T-helper 17 cell (primary cell): ENCODE results near the gene PHACTR1. TPM values are rescaled to one million over a fixed set of nuclear protein-coding genes. Genes with fewer than 3 reads are reported as not detected.

Experiments used
- ATAC-seq: fragments of 150-1000 bp; cut with Tn5 transposase; 2 replicates; pipeline ENCODE4 v1.10.0; 2021; ENCODE audit warnings: mild to moderate bottlenecking, moderate library complexity
- DNase-seq, 3 donors: peaks; one replicate each; pipeline versions ENCODE4 v3.0.0 to v3.0.0-alpha.2; 2020 to 2021
- H3K9me3 ChIP-seq: one replicate; pipeline ENCODE4 v1.7.0; 2013; ENCODE audit warnings: low read length, mild to moderate bottlenecking; ENCODE audit not compliant: control insufficient read depth, poor library complexity, severe bottlenecking
- H3K27ac Mint-ChIP-seq: one replicate; pipeline ENCODE4 v1.8.0; 2022; ENCODE audit warnings: mild to moderate bottlenecking, moderate library complexity, mixed read lengths
- H3K27me3 Mint-ChIP-seq: one replicate; pipeline ENCODE4 v1.8.0; 2022; ENCODE audit warnings: mixed read lengths
- H3K36me3 Mint-ChIP-seq: one replicate; pipeline ENCODE4 v1.8.0; 2022; ENCODE audit warnings: low read depth, mixed read lengths
- H3K4me1 Mint-ChIP-seq: one replicate; pipeline ENCODE4 v1.8.0; 2022; ENCODE audit warnings: mild to moderate bottlenecking, mixed read lengths
- H3K4me3 Mint-ChIP-seq: one replicate; pipeline ENCODE4 v1.8.0; 2022; ENCODE audit warnings: mild to moderate bottlenecking, moderate library complexity, mixed read lengths
- total RNA-seq, 4 donors: library from RNA in 2 of 4; stranded (reverse) in 2 of 4; gene quantifications; one replicate each; pipeline ENCODE4 v1.2.3 and lab custom pipeline; 2022 to 2026

PHACTR1 gene
- total RNA-seq, 2 donors from 2014 or later, result 2.8 to 11.1 TPM

GRCh38 chr6:13226071-13226470 is 509.5 kb downstream of the PHACTR1 start:
- no peak for ATAC-seq
- Mint-ChIP-seq H3K36me3 (no peaks in the 10 kb centered on the region), H3K4me3 (no peak overlapping the region), H3K27me3 (peaks cover 21% of the 10 kb centered on the region), H3K27ac (no peak overlapping the region), H3K4me1 (peaks cover 6% of the 10 kb centered on the region)
- DNase-seq, result no peak
- H3K9me3 ChIP-seq, result no peaks in the 10 kb centered on the region

GRCh38 chr6:13228264-13229204 is 512.0 kb downstream of the PHACTR1 start:
- no peak for ATAC-seq
- H3K4me3 Mint-ChIP-seq, result no peak overlapping the region
- no peaks in the 10 kb centered on the region for H3K36me3 Mint-ChIP-seq

GRCh38 chr6:13229205-13230085 is 512.9 kb downstream of the PHACTR1 start:
- Mint-ChIP-seq H3K4me3 (peak overlapping the region; percentile 49), H3K36me3 (no peaks in the 10 kb centered on the region), H3K4me1 (peaks cover 6% of the 10 kb centered on the region), H3K27ac (peak overlapping the region; percentile 9), H3K27me3 (peaks cover 36% of the 10 kb centered on the region)
- no peaks in the 10 kb centered on the region for H3K9me3 ChIP-seq
- DNase-seq (no peak), ATAC-seq (peak; percentile 62)

More at GRCh38 chr6:13228264-13229204, 512.0 kb downstream of the PHACTR1 start:
- peaks cover 30% of the 10 kb centered on the region for H3K27me3 Mint-ChIP-seq
- no peak overlapping the region for H3K27ac Mint-ChIP-seq
- no peak for DNase-seq
- H3K9me3 ChIP-seq, result no peaks in the 10 kb centered on the region
- peaks cover 6% of the 10 kb centered on the region for H3K4me1 Mint-ChIP-seq

GRCh38 chr6:13233106-13233505 is 516.5 kb downstream of the PHACTR1 start:
- H3K9me3 ChIP-seq, result peaks cover 4% of the 10 kb centered on the region
- peaks cover 44% of the 10 kb centered on the region for H3K27me3 Mint-ChIP-seq
- H3K36me3 Mint-ChIP-seq, result no peaks in the 10 kb centered on the region
- no peak overlapping the region for H3K4me3 Mint-ChIP-seq
- DNase-seq, result no peak
- H3K27ac Mint-ChIP-seq, result no peak overlapping the region
- no peak for ATAC-seq
- H3K4me1 Mint-ChIP-seq, result peaks cover 6% of the 10 kb centered on the region

GRCh38 chr6:13234130-13234529 is 517.6 kb downstream of the PHACTR1 start:
- H3K36me3 Mint-ChIP-seq, result no peaks in the 10 kb centered on the region
- DNase-seq (no peak), ATAC-seq (no peak)
- H3K4me3 Mint-ChIP-seq, result no peak overlapping the region
- no peak overlapping the region for H3K27ac Mint-ChIP-seq
- H3K4me1 Mint-ChIP-seq, result peaks cover 6% of the 10 kb centered on the region
- peaks cover 45% of the 10 kb centered on the region for H3K27me3 Mint-ChIP-seq
- H3K9me3 ChIP-seq, result peaks cover 4% of the 10 kb centered on the region

GRCh38 chr6:13235339-13235738 is 518.8 kb downstream of the PHACTR1 start:
- Mint-ChIP-seq H3K27ac (no peak overlapping the region), H3K27me3 (peaks cover 39% of the 10 kb centered on the region), H3K4me3 (no peak overlapping the region), H3K36me3 (no peaks in the 10 kb centered on the region), H3K4me1 (no peaks in the 10 kb centered on the region)
- peaks cover 4% of the 10 kb centered on the region for H3K9me3 ChIP-seq
- ATAC-seq (no peak), DNase-seq (no peak)

GRCh38 chr6:13237318-13237717 is 520.8 kb downstream of the PHACTR1 start:
- Mint-ChIP-seq H3K4me3 (no peak overlapping the region), H3K36me3 (no peaks in the 10 kb centered on the region), H3K27ac (no peak overlapping the region), H3K27me3 (peaks cover 35% of the 10 kb centered on the region), H3K4me1 (no peaks in the 10 kb centered on the region)
- no peak for ATAC-seq
- DNase-seq, result no peak
- H3K9me3 ChIP-seq, result peaks cover 4% of the 10 kb centered on the region

GRCh38 chr6:13238017-13238416 is 521.5 kb downstream of the PHACTR1 start:
- Mint-ChIP-seq H3K27me3 (peaks cover 31% of the 10 kb centered on the region), H3K36me3 (no peaks in the 10 kb centered on the region), H3K27ac (no peak overlapping the region), H3K4me1 (no peaks in the 10 kb centered on the region), H3K4me3 (no peak overlapping the region)
- H3K9me3 ChIP-seq, result peaks cover 4% of the 10 kb centered on the region
- ATAC-seq (no peak), DNase-seq (no peak)

- H3K27me3 Mint-ChIP-seq, result peaks cover 29% of the 10 kb centered on the region
- H3K9me3 ChIP-seq, result peaks cover 4% of the 10 kb centered on the region
- no peak for DNase-seq
- no peaks in the 10 kb centered on the region for H3K36me3 Mint-ChIP-seq
- no peak overlapping the region for H3K27ac Mint-ChIP-seq
- H3K4me1 Mint-ChIP-seq, result no peaks in the 10 kb centered on the region
- H3K4me3 Mint-ChIP-seq, result no peak overlapping the region
- ATAC-seq, result no peak
Observed at GRCh38 chr6:13238640-13239216, 522.2 kb downstream of the PHACTR1 start.

- peaks cover 2% of the 10 kb centered on the region for H3K36me3 Mint-ChIP-seq
- H3K9me3 ChIP-seq, result peaks cover 4% of the 10 kb centered on the region
- DNase-seq (no peak), ATAC-seq (no peak)
- no peaks in the 10 kb centered on the region for H3K4me1 Mint-ChIP-seq
- H3K27me3 Mint-ChIP-seq, result peaks cover 24% of the 10 kb centered on the region
- H3K27ac Mint-ChIP-seq, result no peak overlapping the region
- no peak overlapping the region for H3K4me3 Mint-ChIP-seq
Observed at GRCh38 chr6:13239530-13240455, 523.2 kb downstream of the PHACTR1 start.

- no peak for ATAC-seq
- Mint-ChIP-seq H3K36me3 (peaks cover 2% of the 10 kb centered on the region), H3K4me3 (no peak overlapping the region), H3K27ac (no peak overlapping the region), H3K4me1 (no peaks in the 10 kb centered on the region), H3K27me3 (peaks cover 10% of the 10 kb centered on the region)
- no peaks in the 10 kb centered on the region for H3K9me3 ChIP-seq
- no peak for DNase-seq
Observed at GRCh38 chr6:13241364-13241763, 524.8 kb downstream of the PHACTR1 start.

- Mint-ChIP-seq H3K36me3 (peaks cover 2% of the 10 kb centered on the region), H3K27me3 (peaks cover 10% of the 10 kb centered on the region), H3K4me1 (no peaks in the 10 kb centered on the region), H3K27ac (no peak overlapping the region), H3K4me3 (no peak overlapping the region)
- H3K9me3 ChIP-seq, result no peaks in the 10 kb centered on the region
- DNase-seq, result no peak
- ATAC-seq, result no peak
Observed at GRCh38 chr6:13242178-13242577, 525.6 kb downstream of the PHACTR1 start.
